T-helper 1 cell treated with Interleukin-12 subunit alpha and Interleukin-12 subunit beta and Interleukin-4 antibody, amounts not matched to agents 30 ng/mL and 1 ng/mL, for 36 hours (primary cell): ENCODE data around the gene EED. TPM values are rescaled to one million over a fixed set of nuclear protein-coding genes. Genes with fewer than 3 reads are reported as not detected.

Experiments
- intact Hi-C: fragments of 100-400 bp; cut with micrococcal nuclease; formaldehyde crosslinking; loops from one replicate; pipeline ENCODE4 v1.15.1; 2024
- total RNA-seq: library from RNA; stranded (reverse); gene quantifications from 2 replicates; pipeline ENCODE4 v1.2.3, GENCODE V29; 2022

The EED gene, protein sequence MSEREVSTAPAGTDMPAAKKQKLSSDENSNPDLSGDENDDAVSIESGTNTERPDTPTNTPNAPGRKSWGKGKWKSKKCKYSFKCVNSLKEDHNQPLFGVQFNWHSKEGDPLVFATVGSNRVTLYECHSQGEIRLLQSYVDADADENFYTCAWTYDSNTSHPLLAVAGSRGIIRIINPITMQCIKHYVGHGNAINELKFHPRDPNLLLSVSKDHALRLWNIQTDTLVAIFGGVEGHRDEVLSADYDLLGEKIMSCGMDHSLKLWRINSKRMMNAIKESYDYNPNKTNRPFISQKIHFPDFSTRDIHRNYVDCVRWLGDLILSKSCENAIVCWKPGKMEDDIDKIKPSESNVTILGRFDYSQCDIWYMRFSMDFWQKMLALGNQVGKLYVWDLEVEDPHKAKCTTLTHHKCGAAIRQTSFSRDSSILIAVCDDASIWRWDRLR
- total RNA-seq, result 71.8 and 73.3 TPM in 2 replicates

DNA sequence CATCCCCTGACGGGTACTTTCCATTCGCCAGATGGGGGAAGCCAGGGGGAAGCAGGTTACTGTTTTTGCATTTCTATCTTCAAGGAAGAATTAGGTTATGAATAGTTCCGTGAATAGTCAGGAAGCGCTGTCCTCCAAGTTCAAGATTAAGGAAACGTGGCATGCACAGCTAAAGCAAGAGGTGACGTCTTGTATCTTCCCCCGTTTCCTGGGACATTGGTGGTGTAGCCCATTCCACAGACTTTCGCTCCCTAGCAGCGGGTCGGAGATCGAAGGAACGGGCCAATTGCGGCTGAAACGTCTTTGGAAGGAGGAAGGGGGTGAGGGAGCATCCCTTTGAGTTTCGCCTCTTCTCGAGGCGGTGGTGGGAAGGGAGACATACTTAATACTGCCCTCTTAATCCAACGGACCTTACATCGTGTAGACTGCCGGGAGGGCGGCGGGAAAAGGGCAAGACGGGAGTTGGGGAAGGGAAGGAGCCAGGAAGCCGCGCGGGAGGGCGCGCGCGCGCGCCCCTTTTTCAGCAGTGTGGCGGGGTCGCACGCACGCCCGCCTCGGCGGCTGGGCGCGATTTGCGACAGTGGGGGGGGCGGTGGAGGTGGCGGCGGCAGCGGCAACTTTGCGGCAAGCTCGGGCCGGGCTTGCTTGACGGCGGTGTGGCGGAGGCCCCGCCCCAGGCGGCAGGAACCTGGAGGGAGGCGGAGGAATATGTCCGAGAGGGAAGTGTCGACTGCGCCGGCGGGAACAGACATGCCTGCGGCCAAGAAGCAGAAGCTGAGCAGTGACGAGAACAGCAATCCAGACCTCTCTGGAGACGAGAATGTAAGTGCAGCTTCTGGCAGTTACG is at the start of gene EED:
TSS of gene EED (plus strand) at position 232 of the 847 bp plus-strand sequence. CDS start at position 709, 477 bp downstream.
- intact Hi-C loops, result loop anchor here (1.0 to 10.0 kb wide), 17 partner anchors 9 to 838 kb away; partner anchors contain the start of genes CCDC83, CREBZF, HIKESHI and PICALM

DNA sequence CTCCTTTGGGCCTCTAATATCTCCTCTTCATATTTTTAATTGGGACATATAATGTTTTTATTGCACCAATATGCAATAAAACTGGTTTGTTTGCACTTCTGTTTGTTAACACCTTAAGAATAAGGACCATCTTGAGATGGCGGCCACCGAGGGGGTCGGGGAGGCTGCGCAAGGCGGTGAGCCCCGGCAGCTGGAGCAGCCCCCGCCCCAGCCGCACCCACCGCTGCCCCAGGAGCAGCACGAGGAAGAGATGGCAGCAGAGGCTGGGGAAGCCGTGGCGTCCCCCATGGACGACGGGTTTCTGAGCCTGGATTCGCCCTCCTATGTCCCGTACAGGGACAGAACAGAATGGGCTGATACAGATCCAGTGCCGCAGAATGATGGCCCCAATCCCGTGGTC is 49.6 kb upstream of the EED start:
- intact Hi-C loops, result no loop called here

DNA sequence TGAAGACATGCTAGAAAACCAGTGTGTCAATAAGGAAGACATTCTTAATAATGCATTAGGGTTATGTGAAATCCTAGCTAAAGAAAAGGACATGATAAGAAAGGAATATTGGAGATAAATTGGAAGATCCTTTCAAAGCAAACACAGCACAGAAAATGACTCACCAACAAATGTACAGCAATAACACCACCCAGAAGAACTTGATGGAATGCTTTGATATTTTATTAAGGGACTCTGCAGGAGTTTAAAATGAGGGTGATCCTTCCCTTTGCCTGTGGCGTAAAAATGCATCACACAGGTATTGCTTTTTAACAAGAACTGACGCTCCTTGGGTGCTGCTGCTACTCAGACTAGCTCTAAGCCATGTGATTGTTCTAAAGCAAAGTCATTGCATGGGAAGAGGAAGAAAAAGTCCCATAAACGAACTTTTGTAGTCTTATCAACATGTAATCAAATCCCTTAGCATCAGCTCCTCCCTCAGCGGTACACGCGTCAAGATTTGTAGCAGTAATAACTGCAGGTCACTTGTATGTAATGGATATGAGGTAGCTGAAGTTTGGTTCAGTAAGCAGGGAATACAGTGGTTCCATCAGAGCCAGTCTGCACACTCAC is 48.4 kb upstream of the EED start:
- intact Hi-C loops, result no loop called here

DNA sequence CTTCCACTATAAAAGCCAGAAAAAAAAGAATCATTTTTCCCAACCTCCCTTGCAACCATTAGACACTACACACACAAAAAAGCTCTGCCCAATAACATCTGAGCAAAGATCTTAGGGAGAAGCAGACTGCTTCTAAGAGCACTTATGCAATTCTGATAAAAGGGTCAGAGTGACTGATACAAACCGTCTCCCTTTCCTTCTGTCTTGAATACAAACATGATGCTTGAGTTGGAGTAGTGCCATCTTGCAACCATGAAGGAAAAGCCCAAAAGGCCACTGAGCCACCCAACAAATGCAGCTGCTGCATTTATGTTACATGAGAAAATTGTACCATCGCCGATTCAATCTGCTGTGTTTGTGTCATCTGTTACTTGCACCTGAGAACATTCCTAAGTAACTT is 47.6 kb upstream of the EED start:
- intact Hi-C loops, result no loop called here

DNA sequence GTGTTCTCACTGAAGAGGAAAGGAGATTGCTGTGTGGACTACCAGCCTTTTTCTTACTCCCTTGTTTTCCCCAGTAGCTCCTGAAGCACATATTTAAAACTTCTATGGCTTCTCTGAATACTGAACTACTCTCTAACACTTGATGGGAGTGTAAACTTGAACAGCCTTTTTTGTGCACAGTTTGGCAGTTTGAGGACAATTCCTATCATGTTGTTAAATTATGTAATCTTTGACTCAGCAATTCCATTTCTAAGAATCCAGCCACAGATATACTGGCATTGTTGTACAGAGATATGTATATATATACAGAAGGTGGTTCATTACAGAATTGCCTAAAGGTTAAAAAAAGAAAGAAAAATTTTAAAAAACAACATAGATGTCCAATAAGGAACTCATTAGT is 47.1 kb upstream of the EED start:
- intact Hi-C loops, result no loop called here

DNA sequence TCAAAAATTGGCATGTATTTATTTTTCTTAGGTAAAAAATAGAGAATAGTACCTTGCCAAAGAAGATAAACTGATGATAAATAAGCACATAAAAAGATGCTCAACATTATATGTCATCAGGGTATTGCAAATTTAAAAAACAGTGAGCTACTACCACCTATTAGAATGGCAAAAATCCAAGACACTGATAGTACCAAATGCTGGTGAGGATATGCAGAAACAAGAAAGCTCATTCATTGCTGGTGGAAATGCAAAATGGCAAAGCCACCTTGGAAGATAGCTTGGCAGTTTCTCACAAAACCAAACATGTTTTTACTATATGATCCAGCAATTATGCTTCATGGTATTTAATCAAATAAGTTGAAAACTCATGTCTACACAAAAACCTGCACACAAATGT is 46.4 kb upstream of the EED start:
- intact Hi-C loops, result no loop called here

DNA sequence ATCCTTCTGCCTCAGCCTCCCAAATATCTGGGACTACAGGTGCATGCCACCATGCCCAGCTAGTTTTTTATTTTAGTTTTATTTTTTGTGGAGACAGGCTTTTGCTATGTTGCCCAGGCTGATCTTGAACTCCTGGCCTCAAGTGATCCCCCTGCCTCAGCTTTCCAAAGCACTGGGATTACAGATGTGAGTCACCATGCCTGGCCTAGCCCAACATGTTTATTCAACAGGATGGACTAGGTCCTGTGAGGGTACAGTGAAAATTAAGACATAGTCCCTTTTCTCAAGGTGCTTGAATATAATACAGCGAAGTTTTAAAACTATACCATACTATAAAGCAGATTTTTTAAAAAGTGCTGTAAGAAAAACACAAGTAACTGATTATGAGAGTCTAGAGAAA is 45.2 kb upstream of the EED start:
- intact Hi-C loops, result no loop called here

DNA sequence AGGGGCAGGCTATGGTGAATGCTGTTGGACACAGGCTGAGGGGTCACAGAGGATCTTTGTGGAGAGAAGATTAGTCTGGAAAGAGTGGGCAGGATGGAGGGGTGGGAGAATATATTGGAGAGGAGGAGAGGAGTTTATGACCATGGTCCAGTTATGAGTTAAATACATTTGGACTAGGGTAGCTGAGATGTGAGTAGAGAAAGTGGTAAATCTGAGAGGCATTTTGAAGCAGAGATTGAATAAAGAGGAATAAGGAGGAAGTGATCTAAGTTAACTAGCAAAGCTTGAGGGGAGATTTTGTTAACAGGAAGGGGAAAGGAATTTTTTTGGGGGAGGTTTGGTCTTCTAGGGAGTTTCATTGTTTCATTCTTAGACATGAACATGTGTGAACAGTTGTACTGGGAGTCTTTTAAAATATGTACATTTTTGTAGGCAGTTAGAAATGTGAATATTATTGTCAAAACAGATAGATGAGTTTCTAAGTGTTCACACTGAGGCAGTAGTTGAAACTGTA is 43.1 kb upstream of the EED start:
- intact Hi-C loops, result loop anchor here (5.0 kb wide), 3 partner anchors 254 to 539 kb away; no protein-coding TSS in a partner anchor

DNA sequence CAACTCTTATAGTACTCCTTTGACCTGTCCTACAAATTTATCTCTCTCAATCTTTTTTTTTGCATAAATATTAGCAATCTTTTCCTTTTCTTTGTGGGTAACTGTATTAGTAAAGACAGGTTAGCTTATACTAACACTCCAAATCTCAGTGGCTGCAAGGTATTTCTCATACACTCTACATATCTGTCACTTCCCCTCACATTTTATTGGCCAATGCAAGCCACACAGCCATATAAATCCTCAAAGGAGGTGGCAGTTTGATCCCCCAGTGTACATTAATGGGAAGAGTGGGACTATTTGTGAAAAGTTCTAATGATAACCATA is 42.6 kb upstream of the EED start:
- intact Hi-C loops, result loop anchor here (1.0 to 5.0 kb wide), 12 partner anchors 9 to 573 kb away; partner anchors contain the start of genes EED, PICALM and TMEM126B

DNA sequence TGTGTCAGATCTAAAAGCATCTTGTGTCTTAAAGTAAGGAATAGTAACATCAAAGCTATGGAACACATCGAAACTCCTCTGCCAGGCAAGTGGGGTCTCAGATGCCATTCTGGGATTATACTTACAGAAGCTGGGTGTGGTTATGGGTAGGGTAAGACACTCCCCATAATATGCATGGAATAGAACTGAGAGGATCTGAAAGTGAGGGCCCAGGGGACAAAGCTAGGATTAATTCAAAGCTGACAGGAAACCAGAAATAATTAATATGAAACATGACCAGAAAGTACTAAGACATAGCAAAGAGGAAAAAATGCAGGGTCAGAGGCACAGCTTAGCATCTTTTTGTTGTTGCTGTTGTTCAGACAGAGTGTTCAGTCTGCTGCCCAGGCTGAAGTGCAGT is 40.2 kb upstream of the EED start:
- intact Hi-C loops, result loop anchor here (5.0 kb wide), 3 partner anchors 257 to 542 kb away; no protein-coding TSS in a partner anchor

DNA sequence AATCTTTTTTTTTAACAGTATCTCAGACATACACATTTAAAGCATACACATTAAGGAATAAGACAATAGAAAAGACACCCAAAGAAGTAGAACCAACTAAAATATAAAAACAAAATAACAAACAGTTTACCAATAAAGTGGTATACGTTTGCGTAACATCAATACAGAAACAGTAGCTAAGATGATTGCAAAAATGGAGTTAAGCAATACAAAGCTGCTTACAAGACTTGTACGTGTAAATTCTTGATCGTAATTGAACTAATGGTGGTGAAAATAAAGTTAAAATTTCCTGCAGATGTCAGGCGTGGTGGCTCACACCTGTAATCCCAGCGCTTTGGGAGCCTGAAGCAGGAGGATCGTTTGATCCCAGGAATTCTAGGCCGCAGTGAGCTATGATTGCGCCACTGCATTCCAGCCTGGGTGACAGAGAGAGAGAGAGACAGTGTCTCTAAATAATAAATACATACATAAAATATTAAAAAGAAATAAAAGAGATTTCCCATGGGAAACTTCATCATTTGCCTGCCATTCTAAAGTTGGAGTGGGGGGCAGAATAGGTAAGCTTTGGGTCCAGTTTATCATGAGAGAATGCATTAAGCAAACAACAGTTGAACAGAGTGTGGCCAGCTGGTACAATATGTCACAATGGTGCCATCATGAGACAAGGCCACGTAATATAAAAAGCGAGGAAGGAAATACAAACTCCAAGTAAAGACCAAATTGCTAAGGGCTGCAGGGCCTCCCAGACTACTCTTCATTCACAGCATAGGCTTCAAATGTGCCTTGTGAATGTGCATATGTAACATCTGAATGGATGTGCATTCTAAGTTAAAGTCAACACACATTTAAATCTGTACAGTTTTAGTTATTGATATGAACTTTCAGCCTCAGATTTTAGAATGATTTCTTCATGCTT is 38.9 kb upstream of the EED start:
- intact Hi-C loops, result no loop called here

DNA sequence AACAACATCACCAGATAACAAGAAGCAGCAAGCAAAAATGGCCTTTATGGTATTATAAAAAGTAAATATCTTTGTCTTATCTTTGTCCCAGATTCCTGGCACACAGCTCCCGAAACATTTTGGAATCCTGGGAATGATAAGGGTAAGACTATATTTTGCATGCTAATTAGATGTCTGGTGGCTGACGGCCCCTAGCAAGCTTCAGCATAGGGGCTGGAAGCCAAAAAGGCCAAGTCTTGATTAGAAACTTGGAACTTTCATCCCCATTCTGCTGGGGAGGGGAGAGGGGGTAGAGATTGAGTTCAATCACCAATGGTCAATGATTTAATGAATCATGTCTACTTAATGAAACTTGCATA is 38.2 kb upstream of the EED start:
- intact Hi-C loops, result no loop called here

DNA sequence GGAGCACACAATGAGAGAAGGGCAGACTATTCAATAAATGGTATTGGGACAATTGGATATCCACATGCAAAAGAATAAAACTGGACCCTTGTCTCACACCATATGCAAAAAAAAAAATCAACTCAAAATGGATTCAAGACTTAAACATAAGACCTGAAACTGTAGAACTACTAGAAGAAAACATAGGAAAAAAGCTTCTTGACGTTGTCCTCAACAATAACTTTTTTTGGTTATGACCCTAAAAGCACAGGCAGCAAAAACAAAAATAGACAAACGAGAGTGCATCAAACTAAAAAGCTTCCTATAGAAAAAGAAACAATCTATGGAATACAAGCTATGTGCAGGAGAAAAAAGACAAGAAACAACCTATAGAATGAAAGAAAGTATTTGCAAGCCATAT is 37.1 kb upstream of the EED start:
- intact Hi-C loops, result no loop called here

DNA sequence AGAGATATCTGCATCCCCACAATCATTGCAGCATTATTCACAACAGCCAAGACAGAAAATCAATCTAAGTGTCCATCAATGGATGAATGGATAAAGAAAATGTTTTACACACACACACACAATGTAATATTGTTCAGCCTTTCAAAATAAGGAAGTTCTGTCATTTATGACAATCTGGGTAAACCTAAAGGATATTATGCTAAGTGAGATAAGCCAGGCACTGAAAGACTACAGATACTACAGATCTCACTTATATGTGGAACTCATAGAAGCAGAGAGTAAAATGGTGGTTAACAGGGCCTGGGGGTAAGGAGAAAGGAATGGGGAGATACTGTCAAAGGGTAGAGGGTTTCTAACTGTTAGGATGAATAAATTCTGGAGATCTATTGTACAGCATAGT is 36.0 kb upstream of the EED start:
- intact Hi-C loops, result no loop called here

DNA sequence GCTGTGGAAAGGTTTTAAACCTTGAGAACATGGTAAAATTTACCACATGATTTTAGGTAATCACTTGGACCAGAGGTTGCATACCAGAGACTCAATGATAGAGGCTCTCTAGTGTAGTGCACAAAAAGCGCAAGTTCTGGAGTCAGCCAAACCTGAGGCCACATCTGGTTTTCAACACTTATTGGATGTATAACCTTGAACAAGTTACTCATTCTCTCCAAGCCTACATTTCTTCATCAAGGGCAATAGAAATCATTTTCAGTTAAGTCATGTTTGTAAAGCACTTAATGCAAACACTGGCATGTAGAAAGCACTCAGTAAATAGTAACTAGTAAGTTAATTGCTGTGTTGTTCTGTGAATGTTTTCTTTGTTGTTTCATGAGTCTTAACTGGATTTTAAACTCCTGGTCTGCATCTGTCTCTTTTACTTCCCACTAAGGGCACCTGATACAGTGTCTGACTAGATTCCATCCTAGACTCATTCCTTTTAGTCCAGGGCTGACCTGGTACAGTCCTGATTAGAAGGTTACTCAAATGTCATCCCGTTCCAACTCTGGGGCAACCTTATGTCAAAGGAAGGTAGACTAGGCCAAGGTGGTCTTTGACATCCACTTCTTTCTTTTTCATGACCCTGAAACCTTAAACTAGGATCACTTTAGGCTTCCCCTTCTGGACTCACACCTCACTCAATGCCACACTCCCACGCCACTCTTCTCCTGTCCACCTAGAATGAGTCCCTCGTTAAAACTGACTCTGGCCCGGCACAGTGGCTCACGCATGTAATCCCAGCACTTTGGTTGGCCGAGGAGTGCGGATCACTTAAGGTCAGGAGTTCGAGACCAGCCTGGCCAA is 34.5 kb upstream of the EED start:
- intact Hi-C loops, result no loop called here

DNA sequence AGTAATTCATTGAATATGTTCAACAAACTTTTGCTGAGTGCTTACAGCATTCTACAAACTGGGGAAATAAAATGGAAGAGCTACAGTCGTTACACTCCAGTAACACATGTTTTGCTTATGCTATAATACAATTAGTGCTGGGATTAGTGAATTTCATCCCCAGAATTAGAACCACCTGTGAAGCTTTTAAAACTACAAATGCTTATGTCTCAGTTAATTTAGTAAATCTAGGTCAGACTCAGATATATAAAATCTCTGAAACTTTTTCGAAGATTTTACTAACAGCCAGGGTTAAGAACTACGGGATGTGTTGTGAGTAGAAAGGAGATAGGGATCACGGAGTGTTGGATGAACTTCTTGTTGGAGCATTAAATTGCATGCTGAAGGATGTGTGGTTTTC is 33.7 kb upstream of the EED start:
- intact Hi-C loops, result no loop called here

DNA sequence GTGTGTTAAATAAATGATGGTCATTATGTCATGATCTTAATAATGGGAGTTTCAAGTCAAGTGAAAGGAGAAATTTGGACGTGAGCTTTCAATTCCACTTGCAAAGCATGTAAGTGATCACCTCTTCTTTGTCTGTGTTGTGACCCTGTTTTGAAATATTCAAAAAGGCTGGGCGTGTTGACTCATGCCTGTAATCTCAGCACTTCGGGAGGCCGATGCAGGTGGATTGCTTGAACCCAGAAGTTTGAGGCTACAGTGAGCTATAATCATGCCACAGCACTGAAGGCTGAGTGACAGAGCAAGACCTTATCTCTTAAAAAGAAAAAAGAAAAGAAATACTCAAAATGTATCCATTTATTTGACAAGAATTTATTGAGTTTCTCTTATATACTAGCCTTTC is 32.9 kb upstream of the EED start:
- intact Hi-C loops, result no loop called here

DNA sequence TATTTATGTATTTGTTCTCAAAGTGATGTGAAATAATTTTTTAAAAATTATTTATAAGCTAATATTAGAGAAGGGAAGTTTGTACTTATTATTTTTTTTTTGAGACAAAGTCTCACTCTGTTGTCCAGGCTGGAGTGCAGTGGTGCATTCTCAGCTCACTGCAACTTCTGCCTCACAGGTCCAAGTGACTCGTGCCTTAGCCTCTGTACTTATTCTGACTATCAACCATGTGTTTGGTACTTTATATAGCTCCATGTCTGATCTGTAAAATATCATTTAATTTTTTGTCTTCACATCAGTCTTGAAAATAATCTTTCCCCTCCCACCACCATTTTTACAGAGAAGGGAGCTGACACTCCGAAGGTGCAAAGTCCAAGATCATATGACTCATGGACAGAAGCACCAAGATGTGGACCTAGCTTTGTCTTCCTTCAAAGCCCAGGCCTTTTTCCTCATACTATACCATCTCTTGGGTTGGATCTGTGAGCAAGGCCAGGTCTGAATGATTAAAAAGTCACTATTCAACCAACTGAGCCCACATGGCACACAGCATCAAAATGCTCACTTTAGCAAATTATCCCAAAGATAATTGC is 32.4 kb upstream of the EED start:
- intact Hi-C loops, result no loop called here

DNA sequence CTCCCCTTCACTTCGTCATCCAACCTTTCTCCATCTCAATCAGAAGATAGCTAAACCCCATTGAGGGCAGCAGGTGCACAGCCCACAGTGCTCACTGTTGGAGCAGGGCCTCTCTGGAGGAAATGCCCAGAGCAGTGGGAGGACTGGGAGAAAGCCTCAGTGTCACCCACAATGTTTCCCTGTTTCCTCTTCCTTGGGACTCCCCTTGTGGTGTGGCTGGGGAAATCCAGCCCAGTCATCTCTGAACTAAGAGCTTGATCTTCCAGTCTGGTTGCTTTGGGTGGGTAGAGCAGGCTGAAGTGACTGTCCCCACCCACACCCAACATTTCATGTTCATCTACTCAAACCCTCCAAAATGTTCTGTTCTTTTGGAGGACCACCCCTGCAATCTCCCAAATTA is 29.8 kb upstream of the EED start:
- intact Hi-C loops, result loop anchor here (2.0 kb wide), 4 partner anchors 14 to 592 kb away; no protein-coding TSS in a partner anchor
